Measurements from ENCODE around the gene GALNT2.
A peak's percentile ranks its signal among the peaks of the same experiment; 100 is the strongest.

The GALNT2 gene

GRCh38 chr1:230127105-230128054, 60.3 kb downstream of the GALNT2 start:
- H3K27me3 ChIP-seq (ENCODE audit: insufficient read depth, low read length), result no peaks in the 10 kb centered on the region
- H3K27ac ChIP-seq (ENCODE audit: low read depth, low read length), result no peak overlapping the region
- no peak overlapping the region for H2AFZ ChIP-seq (ENCODE audit: insufficient read depth, low read length, poor library complexity)
- H3K79me1 ChIP-seq (ENCODE audit: low read length), result peaks cover 2% of the 10 kb centered on the region
- H3K4me2 ChIP-seq (ENCODE audit: low read length), result no peak overlapping the region
- peaks cover 3% of the 10 kb centered on the region for H3K79me2 ChIP-seq (ENCODE audit: control insufficient read depth, insufficient read depth, low read length, poor library complexity)
- no CpG with 5 or more reads among the region's 25 CpGs for WGBS (ENCODE audit: extremely low coverage, insufficient coverage, insufficient read length)
- no peak overlapping the region for H2BK5ac ChIP-seq (ENCODE audit: low read depth, low read length, poor library complexity)
- no peak overlapping the region for H3K23ac ChIP-seq (ENCODE audit: low read length)
- peaks cover 0 to 2% of the 10 kb centered on the region in 2 experiments for H3K36me3 ChIP-seq (ENCODE audit: control insufficient read depth in 1 of 2, insufficient read depth in 2 of 2, low read length in 2 of 2)
- no peak overlapping the region for H3K14ac ChIP-seq (ENCODE audit: low read length)
- no peak overlapping the region for H3K4me3 ChIP-seq (ENCODE audit: low read depth, low read length)
- no peak overlapping the region for H3K9ac ChIP-seq (ENCODE audit: low read length)
- H2BK120ac ChIP-seq (ENCODE audit: insufficient read depth, low read length, poor library complexity), result no peak overlapping the region
- no peak overlapping the region for H4K12ac ChIP-seq (ENCODE audit: low read depth, low read length)
- peaks cover 2% of the 10 kb centered on the region for H3K9me3 ChIP-seq (ENCODE audit: insufficient read depth, low read depth, low read length)
- H3K4ac ChIP-seq (ENCODE audit: low read depth, low read length), result no peak overlapping the region
- no peak overlapping the region for H2BK12ac ChIP-seq (ENCODE audit: low read length)
- peaks cover 3 to 17% of the 10 kb centered on the region in 2 experiments for H3K4me1 ChIP-seq (ENCODE audit: control insufficient read depth in 1 of 2, insufficient read depth in 2 of 2, low read length in 2 of 2)
- H3K18ac ChIP-seq (ENCODE audit: low read length), result no peak overlapping the region
- no peak overlapping the region for H2AK5ac ChIP-seq (ENCODE audit: low read length)
- no peak overlapping the region for H4K91ac ChIP-seq (ENCODE audit: low read depth, low read length)
- H4K8ac ChIP-seq (ENCODE audit: low read depth, low read length), result no peak overlapping the region
- no peak for DNase-seq

- no peak overlapping the region for H3K18ac ChIP-seq (ENCODE audit: low read length)
- no peak overlapping the region for H2AFZ ChIP-seq (ENCODE audit: insufficient read depth, low read length, poor library complexity)
- peaks cover 2% of the 10 kb centered on the region for H3K9me3 ChIP-seq (ENCODE audit: insufficient read depth, low read depth, low read length)
- no peak overlapping the region for H2BK12ac ChIP-seq (ENCODE audit: low read length)
- H2BK120ac ChIP-seq (ENCODE audit: insufficient read depth, low read length, poor library complexity), result no peak overlapping the region
- no peak overlapping the region for H2BK5ac ChIP-seq (ENCODE audit: low read depth, low read length, poor library complexity)
- H3K4me1 ChIP-seq (ENCODE audit: control insufficient read depth in 1 of 2, insufficient read depth in 2 of 2, low read length in 2 of 2), result peaks cover 3 to 17% of the 10 kb centered on the region in 2 experiments
- peaks cover 3% of the 10 kb centered on the region for H3K79me2 ChIP-seq (ENCODE audit: control insufficient read depth, insufficient read depth, low read length, poor library complexity)
- H4K12ac ChIP-seq (ENCODE audit: low read depth, low read length), result no peak overlapping the region
- no peak overlapping the region for H3K4me2 ChIP-seq (ENCODE audit: low read length)
- no peak overlapping the region for H3K4me3 ChIP-seq (ENCODE audit: low read depth, low read length)
- no peak overlapping the region for H3K9ac ChIP-seq (ENCODE audit: low read length)
- no peak overlapping the region for H4K91ac ChIP-seq (ENCODE audit: low read depth, low read length)
- H3K79me1 ChIP-seq (ENCODE audit: low read length), result peaks cover 2% of the 10 kb centered on the region
- DNase-seq, result no peak
- no peak overlapping the region for H3K4ac ChIP-seq (ENCODE audit: low read depth, low read length)
- WGBS (ENCODE audit: extremely low coverage, insufficient coverage, insufficient read length), result no CpG with 5 or more reads among the region's 15 CpGs
- H4K8ac ChIP-seq (ENCODE audit: low read depth, low read length), result no peak overlapping the region
- H3K27ac ChIP-seq (ENCODE audit: low read depth, low read length), result no peak overlapping the region
- peaks cover 0 to 2% of the 10 kb centered on the region in 2 experiments for H3K36me3 ChIP-seq (ENCODE audit: control insufficient read depth in 1 of 2, insufficient read depth in 2 of 2, low read length in 2 of 2)
- H2AK5ac ChIP-seq (ENCODE audit: low read length), result no peak overlapping the region
- no peak overlapping the region for H3K23ac ChIP-seq (ENCODE audit: low read length)
- no peak overlapping the region for H3K14ac ChIP-seq (ENCODE audit: low read length)
- H3K27me3 ChIP-seq (ENCODE audit: insufficient read depth, low read length), result no peaks in the 10 kb centered on the region
Measured at GRCh38 chr1:230128569-230129285, 61.7 kb downstream of the GALNT2 start.

- Histone ChIP-seq H4K12ac (ENCODE audit: low read depth, low read length) (no peak overlapping the region), H3K14ac (ENCODE audit: low read length) (no peak overlapping the region), H3K9me3 (ENCODE audit: insufficient read depth, low read depth, low read length) (peaks cover 2% of the 10 kb centered on the region), H3K4me2 (ENCODE audit: low read length) (no peak overlapping the region), H2BK120ac (ENCODE audit: insufficient read depth, low read length, poor library complexity) (no peak overlapping the region), H3K36me3 (ENCODE audit: control insufficient read depth in 1 of 2, insufficient read depth in 2 of 2, low read length in 2 of 2) (peaks cover 0 to 2% of the 10 kb centered on the region in 2 experiments), H3K4ac (ENCODE audit: low read depth, low read length) (no peak overlapping the region), H2AFZ (ENCODE audit: insufficient read depth, low read length, poor library complexity) (no peak overlapping the region), H2BK12ac (ENCODE audit: low read length) (no peak overlapping the region), H4K91ac (ENCODE audit: low read depth, low read length) (no peak overlapping the region), H3K23ac (ENCODE audit: low read length) (no peak overlapping the region), H3K27ac (ENCODE audit: low read depth, low read length) (no peak overlapping the region), H2AK5ac (ENCODE audit: low read length) (no peak overlapping the region), H3K79me1 (ENCODE audit: low read length) (peaks cover 2% of the 10 kb centered on the region), H3K18ac (ENCODE audit: low read length) (no peak overlapping the region), H3K4me3 (ENCODE audit: low read depth, low read length) (no peak overlapping the region), H4K8ac (ENCODE audit: low read depth, low read length) (no peak overlapping the region), H3K9ac (ENCODE audit: low read length) (no peak overlapping the region), H3K79me2 (ENCODE audit: control insufficient read depth, insufficient read depth, low read length, poor library complexity) (peaks cover 4% of the 10 kb centered on the region), H3K4me1 (ENCODE audit: control insufficient read depth in 1 of 2, insufficient read depth in 2 of 2, low read length in 2 of 2) (peaks cover 3 to 18% of the 10 kb centered on the region in 2 experiments), H2BK5ac (ENCODE audit: low read depth, low read length, poor library complexity) (no peak overlapping the region), H3K27me3 (ENCODE audit: insufficient read depth, low read length) (no peaks in the 10 kb centered on the region)
- no CpG with 5 or more reads among the region's 4 CpGs for WGBS (ENCODE audit: extremely low coverage, insufficient coverage, insufficient read length)
- no peak for DNase-seq
Measured at GRCh38 chr1:230129341-230129740, 62.3 kb downstream of the GALNT2 start.

GRCh38 chr1:230130172-230130944, 63.3 kb downstream of the GALNT2 start:
- peak overlapping the region; percentile 30 for H4K8ac ChIP-seq (ENCODE audit: low read depth, low read length)
- H3K4me3 ChIP-seq (ENCODE audit: low read depth, low read length), result no peak overlapping the region
- no peak overlapping the region for H3K18ac ChIP-seq (ENCODE audit: low read length)
- H2BK120ac ChIP-seq (ENCODE audit: insufficient read depth, low read length, poor library complexity), result peak overlapping the region; percentile 19
- WGBS (ENCODE audit: extremely low coverage, insufficient coverage, insufficient read length), result no CpG with 5 or more reads among the region's 19 CpGs
- H3K4me1 ChIP-seq (ENCODE audit: control insufficient read depth in 1 of 2, insufficient read depth in 2 of 2, low read length in 2 of 2), result peaks cover 3 to 11% of the 10 kb centered on the region in 2 experiments
- H4K12ac ChIP-seq (ENCODE audit: low read depth, low read length), result no peak overlapping the region
- peak overlapping the region; percentile 14 for H4K91ac ChIP-seq (ENCODE audit: low read depth, low read length)
- no peak overlapping the region for H3K27ac ChIP-seq (ENCODE audit: low read depth, low read length)
- H3K79me1 ChIP-seq (ENCODE audit: low read length), result peaks cover 2% of the 10 kb centered on the region
- H2BK12ac ChIP-seq (ENCODE audit: low read length), result no peak overlapping the region
- H3K9me3 ChIP-seq (ENCODE audit: insufficient read depth, low read depth, low read length), result no peaks in the 10 kb centered on the region
- no peak for DNase-seq
- peaks cover 7% of the 10 kb centered on the region for H3K79me2 ChIP-seq (ENCODE audit: control insufficient read depth, insufficient read depth, low read length, poor library complexity)
- no peaks in the 10 kb centered on the region for H3K27me3 ChIP-seq (ENCODE audit: insufficient read depth, low read length)
- peak overlapping the region; percentile 34 for H3K4ac ChIP-seq (ENCODE audit: low read depth, low read length)
- H2AK5ac ChIP-seq (ENCODE audit: low read length), result no peak overlapping the region
- no peak overlapping the region for H2AFZ ChIP-seq (ENCODE audit: insufficient read depth, low read length, poor library complexity)
- no peak overlapping the region for H3K4me2 ChIP-seq (ENCODE audit: low read length)
- H3K36me3 ChIP-seq (ENCODE audit: control insufficient read depth in 1 of 2, insufficient read depth in 2 of 2, low read length in 2 of 2), result peaks cover 0 to 2% of the 10 kb centered on the region in 2 experiments
- H3K23ac ChIP-seq (ENCODE audit: low read length), result no peak overlapping the region
- peak overlapping the region; percentile 48 for H3K14ac ChIP-seq (ENCODE audit: low read length)
- no peak overlapping the region for H3K9ac ChIP-seq (ENCODE audit: low read length)
- H2BK5ac ChIP-seq (ENCODE audit: low read depth, low read length, poor library complexity), result no peak overlapping the region

Data from trophoblast cell (in vitro differentiated cells and primary cell).